Fibroblast of lung (primary cell): ENCODE data around the gene EBF3. TPM values are rescaled to one million over a fixed set of nuclear protein-coding genes. Genes with fewer than 3 reads are reported as not detected.

Source experiments
- DNase-seq, 2 donors: peaks; one replicate each; pipeline versions ENCODE4 v3.0.0 to v3.0.0-alpha.2; 2010; ENCODE audit warnings: low read depth in 2 of 2
- H2AFZ ChIP-seq: 2 replicates; pipeline ENCODE4 v1.5.1; 2012; ENCODE audit warnings: low read length, control low read depth, inconsistent platforms
- H3K27ac ChIP-seq: 2 replicates; pipeline ENCODE4 v1.5.1; 2011; ENCODE audit warnings: low read length, control low read depth; ENCODE audit not compliant: insufficient read depth
- H3K27me3 ChIP-seq: 2 replicates; pipeline ENCODE4 v1.5.1; 2011; ENCODE audit warnings: mild to moderate bottlenecking, low read length; ENCODE audit not compliant: control insufficient read depth, insufficient read depth
- H3K36me3 ChIP-seq: 2 replicates; pipeline ENCODE4 v1.5.1; 2011; ENCODE audit warnings: low read length; ENCODE audit not compliant: control insufficient read depth, insufficient read depth
- H3K4me1 ChIP-seq: 2 replicates; pipeline ENCODE4 v1.5.1; 2011; ENCODE audit warnings: low read length; ENCODE audit not compliant: control insufficient read depth, insufficient read depth; ENCODE audit errors: extremely low read depth
- H3K4me2 ChIP-seq: 2 replicates; pipeline ENCODE4 v1.5.1; 2011; ENCODE audit warnings: low read length, control low read depth; ENCODE audit not compliant: insufficient read depth; ENCODE audit errors: extremely low read depth
- H3K4me3 ChIP-seq, 4 experiments: fragments of 200-600 bp in 1 of 4; sonication (generic) in 1 of 4; replicated peaks in 1 of 4; 2 replicates each; pipeline ENCODE4 v1.5.1; 2011 to 2016; ENCODE audit warnings: low read length in 4 of 4, low read depth in 3 of 4, mild to moderate bottlenecking in 3 of 4, control low read depth in 2 of 4, inconsistent platforms in 1 of 4, mixed read lengths in 1 of 4; ENCODE audit not compliant: insufficient read depth in 1 of 4; ENCODE audit errors: control extremely low read depth in 1 of 4
- H3K79me2 ChIP-seq: 2 replicates; pipeline ENCODE4 v1.5.1; 2012; ENCODE audit warnings: mild to moderate bottlenecking, low read length, inconsistent platforms; ENCODE audit not compliant: control insufficient read depth, insufficient read depth
- H3K9ac ChIP-seq: 2 replicates; pipeline ENCODE4 v1.5.1; 2011; ENCODE audit warnings: mild to moderate bottlenecking, low read length, control low read depth; ENCODE audit not compliant: insufficient read depth
- H3K9me3 ChIP-seq: 2 replicates; pipeline ENCODE4 v1.5.1; 2012; ENCODE audit warnings: low read depth, low read length; ENCODE audit not compliant: control insufficient read depth, insufficient read depth
- H4K20me1 ChIP-seq: 2 replicates; pipeline ENCODE4 v1.5.1; 2011; ENCODE audit warnings: low read length; ENCODE audit not compliant: control insufficient read depth, insufficient read depth; ENCODE audit errors: extremely low read depth
- CTCF ChIP-seq, 2 donors: IDR thresholded peaks in 1 of 2; conservative IDR thresholded peaks in 1 of 2; 1 replicate in 1 of 2; 2 replicates in 1 of 2; pipeline ENCODE4 v1.5.1; 2011 to 2012; ENCODE audit warnings: low read length in 2 of 2, control low read depth in 1 of 2, inconsistent platforms in 1 of 2, low read depth in 1 of 2, mild to moderate bottlenecking in 1 of 2
- EZH2 ChIP-seq: IDR thresholded peaks from 2 replicates; pipeline ENCODE4 v1.5.1; 2012; ENCODE audit warnings: low read length, control low read depth, mild to moderate bottlenecking; ENCODE audit errors: missing control alignments
- polyA plus RNA-seq, 2 donors: library from polyadenylated mRNA; depleted of rRNA in 1 of 2; stranded (reverse) in 1 of 2; unstranded in 1 of 2; fragments of >200 nt; gene quantifications; 2 replicates each; pipeline ENCODE4 v1.2.1, GENCODE V29; 2011 to 2012; ENCODE audit warnings: missing spikeins in 1 of 2
- total RNA-seq: library from RNA; depleted of rRNA; stranded (reverse); fragments of >200 nt; gene quantifications from 2 replicates; pipeline ENCODE4 v1.2.1, GENCODE V29; 2014

EBF3 gene
- total and polyA plus RNA-seq, 2 donors (not counting 1 experiment from before 2014, with no cell fraction given): 0.12 to 0.17 TPM

- H3K9ac ChIP-seq: no peak overlapping the region
- no peak overlapping the region for H3K27ac ChIP-seq
- TF ChIP-seq EZH2 (no peak), CTCF (conservative IDR thresholded peaks at IDR 0.05 in 1 of 2, IDR thresholded peaks at IDR 0.05 in 1 of 2; ENCODE audit: low read depth in 1 of 2, low read length in 2 of 2) (no peak)
- no peak overlapping the region for H2AFZ ChIP-seq
- no peaks in the 10 kb centered on the region for H3K79me2 ChIP-seq
- H3K4me2 ChIP-seq: no peak overlapping the region
- no peak overlapping the region for H3K4me3 ChIP-seq
- H3K36me3 ChIP-seq: no peaks in the 10 kb centered on the region
- no peaks in the 10 kb centered on the region for H3K9me3 ChIP-seq
- H3K27me3 ChIP-seq: no peaks in the 10 kb centered on the region
- no peak for DNase-seq
- H4K20me1 ChIP-seq: no peaks in the 10 kb centered on the region
- no peaks in the 10 kb centered on the region for H3K4me1 ChIP-seq
Measured at GRCh38 chr10:129832573-129833467, 131.3 kb downstream of the EBF3 start.

- no peak for DNase-seq
- Histone ChIP-seq H3K27me3 (no peaks in the 10 kb centered on the region), H4K20me1 (no peaks in the 10 kb centered on the region), H3K4me1 (no peaks in the 10 kb centered on the region), H3K36me3 (no peaks in the 10 kb centered on the region), H2AFZ (no peak overlapping the region), H3K4me2 (no peak overlapping the region), H3K9me3 (no peaks in the 10 kb centered on the region), H3K27ac (no peak overlapping the region), H3K79me2 (no peaks in the 10 kb centered on the region), H3K9ac (no peak overlapping the region), H3K4me3 (no peak overlapping the region)
- no peak for TF ChIP-seq EZH2
- no peak for TF ChIP-seq CTCF (conservative IDR thresholded peaks at IDR 0.05 in 1 of 2, IDR thresholded peaks at IDR 0.05 in 1 of 2; ENCODE audit: low read depth in 1 of 2, low read length in 2 of 2)
Measured at GRCh38 chr10:129831150-129831549, 132.9 kb downstream of the EBF3 start.

GRCh38 chr10:129825826-129826225 is 138.2 kb downstream of the EBF3 start:
- H3K27ac ChIP-seq: no peak overlapping the region
- H3K27me3 ChIP-seq: no peaks in the 10 kb centered on the region
- H3K4me2 ChIP-seq: no peak overlapping the region
- no peak overlapping the region for H3K9ac ChIP-seq
- DNase-seq: no peak
- no peaks in the 10 kb centered on the region for H3K9me3 ChIP-seq
- H2AFZ ChIP-seq: no peak overlapping the region
- no peaks in the 10 kb centered on the region for H3K36me3 ChIP-seq
- H3K4me3 ChIP-seq: no peak overlapping the region
- no peaks in the 10 kb centered on the region for H4K20me1 ChIP-seq
- no peaks in the 10 kb centered on the region for H3K79me2 ChIP-seq
- no peaks in the 10 kb centered on the region for H3K4me1 ChIP-seq
- TF ChIP-seq CTCF (conservative IDR thresholded peaks at IDR 0.05 in 1 of 2, IDR thresholded peaks at IDR 0.05 in 1 of 2; ENCODE audit: low read depth in 1 of 2, low read length in 2 of 2) (no peak), EZH2 (no peak)
